HepG2 (cell line): ENCODE data around the gene MTREX. TPM values are rescaled to one million over a fixed set of nuclear protein-coding genes. Genes with fewer than 3 reads are reported as not detected.

Experiments
- ATAC-seq: fragments of 200-7000 bp; cut with Tn5 transposase; 3 replicates; pipeline ENCODE4 v1.9.1; 2020; ENCODE audit warnings: mild to moderate bottlenecking, moderate library complexity
- BruUV-seq: library from RNA; stranded (reverse); fragments of 400-500 nt; replicated peaks from 2 replicates; lab custom pipeline; 2021; lab: Mats Ljungman, UMichigan
- CTCF ChIA-PET: fragments of 300-600 bp; formaldehyde crosslinking; extraction: SDS; loops from one replicate; lab custom pipeline; 2021; ENCODE audit warnings: low total read pairs, inconsistent platforms, low intra/inter-chr PET ratio; lab: Yijun Ruan, JAX
- POLR2A ChIA-PET: fragments of 350-600 bp; sonication (Branson Sonifier 250); formaldehyde crosslinking; loops from one replicate; lab custom pipeline; 2020; ENCODE audit warnings: antibody characterized with exemption, inconsistent platforms; lab: Yijun Ruan, JAX
- DNase-seq: peaks from one replicate; pipeline ENCODE4 v3.0.0-alpha.2; 2015; ENCODE audit warnings: low spot score
- FAIRE-seq: peaks from 3 replicates; lab custom pipeline; 2011; peaks lifted over from hg19 to GRCh38; lab: Jason Lieb, UNC
- H2AFZ ChIP-seq: one replicate; pipeline ENCODE4 v1.6.1; 2011; ENCODE audit warnings: low read length, inconsistent platforms
- H3K27ac ChIP-seq: fragments of 300-600 bp; 3 replicates; pipeline ENCODE4 v1.8.0; 2011; ENCODE audit warnings: mixed run types, mild to moderate bottlenecking, mixed read lengths, low read length, inconsistent platforms; ENCODE audit not compliant: insufficient read depth; ENCODE audit errors: extremely low read length
- H3K27me3 ChIP-seq, 2 experiments: fragments of 200-600 bp in 1 of 2; 2 replicates in 1 of 2; 3 replicates in 1 of 2; pipeline versions ENCODE4 v1.6.0 to v1.8.0; 2011; ENCODE audit warnings: low read length in 2 of 2, mild to moderate bottlenecking in 2 of 2, moderate library complexity in 2 of 2, inconsistent platforms in 1 of 2; ENCODE audit not compliant: insufficient read depth in 2 of 2, control insufficient read depth in 1 of 2
- H3K36me3 ChIP-seq, 2 experiments: fragments of 200-600 bp in 1 of 2; replicated peaks in 1 of 2; 2 replicates in 1 of 2; 3 replicates in 1 of 2; pipeline versions ENCODE4 v1.5.1 to v1.8.0; 2011; ENCODE audit warnings: low read length in 2 of 2, inconsistent platforms in 1 of 2; ENCODE audit not compliant: insufficient read depth in 2 of 2, control insufficient read depth in 1 of 2
- H3K4me1 ChIP-seq: 2 replicates; pipeline ENCODE4 v1.5.1; 2012; ENCODE audit warnings: low read length, inconsistent platforms; ENCODE audit not compliant: insufficient read depth
- H3K4me2 ChIP-seq: 2 replicates; pipeline ENCODE4 v1.6.0; 2011; ENCODE audit warnings: low read depth, low read length, inconsistent platforms
- H3K4me3 ChIP-seq, 3 experiments: fragments of 200-600 bp in 1 of 3; sonication (generic), shearing (Covaris generic) in 1 of 3; replicated peaks in 1 of 3; 2 replicates each; pipeline ENCODE4 v1.5.1; 2011 to 2016; ENCODE audit warnings: low read length in 3 of 3, inconsistent platforms in 2 of 3, low read depth in 2 of 3, mild to moderate bottlenecking in 2 of 3, control low read depth in 1 of 3, mixed read lengths in 1 of 3; ENCODE audit not compliant: insufficient read depth in 1 of 3
- H3K79me2 ChIP-seq: one replicate; pipeline ENCODE4 v1.6.1; 2011; ENCODE audit warnings: low read length, inconsistent platforms; ENCODE audit not compliant: insufficient read depth
- H3K9ac ChIP-seq: 2 replicates; pipeline ENCODE4 v1.6.0; 2011; ENCODE audit warnings: mild to moderate bottlenecking, low read depth, low read length, inconsistent platforms; ENCODE audit not compliant: insufficient read depth
- H3K9me3 ChIP-seq: 2 replicates; pipeline ENCODE4 v1.5.1; 2012; ENCODE audit warnings: mild to moderate bottlenecking, low read length
- H4K20me1 ChIP-seq: 2 replicates; pipeline ENCODE4 v1.6.0; 2011; ENCODE audit warnings: inconsistent platforms, mild to moderate bottlenecking, low read length, moderate library complexity; ENCODE audit not compliant: insufficient read depth
- ARID4A ChIP-seq: sonication (generic); formaldehyde crosslinking; IDR thresholded peaks from 2 replicates; pipeline ENCODE4 v1.5.0; 2020; ENCODE audit warnings: mild to moderate bottlenecking, missing genetic modification reagents, borderline replicate concordance
- ESRRA ChIP-seq: sonication (generic); formaldehyde crosslinking; IDR thresholded peaks from 2 replicates; pipeline ENCODE4 v1.5.1; 2020; ENCODE audit warnings: mild to moderate bottlenecking, low read depth, missing genetic modification reagents
- REXO4 ChIP-seq: sonication (generic); formaldehyde crosslinking; IDR thresholded peaks from 2 replicates; pipeline ENCODE4 v1.8.0; 2022; ENCODE audit warnings: missing genetic modification reagents, mild to moderate bottlenecking, borderline replicate concordance
- ZNF44 ChIP-seq: sonication (generic); formaldehyde crosslinking; IDR thresholded peaks from 2 replicates; pipeline ENCODE4 v1.5.1; 2020; ENCODE audit warnings: mild to moderate bottlenecking, missing genetic modification reagents
- ZNF749 ChIP-seq: sonication (generic); formaldehyde crosslinking; IDR thresholded peaks from 2 replicates; pipeline ENCODE4 v1.8.0; 2022; ENCODE audit warnings: mild to moderate bottlenecking, missing genetic modification reagents, moderate library complexity, borderline replicate concordance
- in situ Hi-C: cut with HindIII; loops from 2 replicates; pipeline ENCODE4 v1.10.0; 2017; ENCODE audit warnings: low pct_unique_long_range_greater_than_20kb; ENCODE audit not compliant: extremely low pct_ligation_motif_present
- intact Hi-C: fragments of 100-400 bp; cut with micrococcal nuclease; formaldehyde crosslinking; loops from one replicate; pipeline ENCODE4 v1.10.0; 2022; ENCODE audit not compliant: unreplicated experiment
- polyA plus RNA-seq, 8 experiments: library from polyadenylated mRNA; depleted of rRNA in 3 of 8; stranded (reverse) in 7 of 8; unstranded in 1 of 8; fragments of >200 nt; fragmentation: Illumina TruSeq in 4 of 8; extraction: Trizol in 4 of 8; gene quantifications; 2 replicates each; pipeline versions ENCODE4 v1.2.1 to v1.2.3, GENCODE V29; 2011 to 2016; ENCODE audit warnings: low read depth in 4 of 8, missing spikeins in 1 of 8, mixed read lengths in 1 of 8; ENCODE audit not compliant: insufficient read depth in 1 of 8
- total RNA-seq, 5 experiments: library from RNA; depleted of rRNA; stranded (reverse); fragments of >200 nt; fragmentation: Illumina TruSeq; extraction: Trizol; gene quantifications; 2 replicates each; pipeline ENCODE4 v1.2.3, GENCODE V29; 2016; ENCODE audit warnings: low read depth in 1 of 5
- TF ChIP-seq, protein P1 (sequence below): sonication (generic); formaldehyde crosslinking; conservative IDR thresholded peaks from 2 replicates; pipeline ENCODE4 v1.4.0; 2020; ENCODE audit warnings: missing genetic modification reagents

MTREX gene
- total and polyA plus RNA-seq, 2 of the 13 experiments (the other 11 are each of a cell fraction or from before 2014, with no cell fraction given): 16.4 to 91.5 TPM

GRCh38 chr5:55416306-55416705, 108.5 kb downstream of the MTREX start:
- ChIA-PET POLR2A (no interaction called here), CTCF (no interaction called here)
- no TSS peak for BruUV-seq
- Histone ChIP-seq H3K79me2 (no peaks in the 10 kb centered on the region), H3K36me3 (peaks cover 4 to 49% of the 10 kb centered on the region in 2 experiments), H3K4me2 (no peak overlapping the region), H3K4me1 (peaks cover 18% of the 10 kb centered on the region), H3K4me3 (no peak overlapping the region), H3K9ac (no peak overlapping the region), H3K27ac (no peak overlapping the region), H3K9me3 (no peaks in the 10 kb centered on the region), H2AFZ (no peak overlapping the region), H4K20me1 (no peaks in the 10 kb centered on the region), H3K27me3 (no peaks in the 10 kb centered on the region)
- TF ChIP-seq, protein P1, sequence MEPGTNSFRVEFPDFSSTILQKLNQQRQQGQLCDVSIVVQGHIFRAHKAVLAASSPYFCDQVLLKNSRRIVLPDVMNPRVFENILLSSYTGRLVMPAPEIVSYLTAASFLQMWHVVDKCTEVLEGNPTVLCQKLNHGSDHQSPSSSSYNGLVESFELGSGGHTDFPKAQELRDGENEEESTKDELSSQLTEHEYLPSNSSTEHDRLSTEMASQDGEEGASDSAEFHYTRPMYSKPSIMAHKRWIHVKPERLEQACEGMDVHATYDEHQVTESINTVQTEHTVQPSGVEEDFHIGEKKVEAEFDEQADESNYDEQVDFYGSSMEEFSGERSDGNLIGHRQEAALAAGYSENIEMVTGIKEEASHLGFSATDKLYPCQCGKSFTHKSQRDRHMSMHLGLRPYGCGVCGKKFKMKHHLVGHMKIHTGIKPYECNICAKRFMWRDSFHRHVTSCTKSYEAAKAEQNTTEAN (CRISPR knock-in tag): no peak
- no peak for TF ChIP-seq ARID4A (CRISPR knock-in tag)
- no peak for TF ChIP-seq ESRRA
- no peak for TF ChIP-seq REXO4 (CRISPR knock-in tag)
- TF ChIP-seq ZNF749: no peak
- no peak for TF ChIP-seq ZNF44
- DNase-seq (no peak), ATAC-seq (no peak), FAIRE-seq (no peak)
- intact Hi-C loops: no loop called here
- in situ Hi-C loops: no loop called here
